ENCODE results near the gene UBASH3B.

Gene UBASH3B

DNA sequence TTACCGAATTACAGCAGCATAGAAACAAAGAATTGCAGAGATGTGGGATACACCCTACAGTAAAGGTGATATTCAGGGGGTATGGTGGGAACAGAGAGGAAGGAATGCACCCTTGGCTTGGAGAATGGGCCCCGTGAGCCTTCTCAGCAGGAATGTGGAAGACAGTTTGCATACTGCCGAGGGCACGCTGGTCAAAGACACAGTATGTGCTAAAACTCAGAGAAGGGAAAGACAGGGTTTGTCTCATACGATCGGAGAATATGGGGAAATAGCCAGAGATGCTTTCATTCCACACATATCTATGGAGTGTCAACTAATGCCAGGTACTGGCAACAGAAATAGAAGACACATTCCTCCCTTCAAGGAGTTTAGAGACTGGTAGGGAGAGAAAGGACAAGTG lies 36.9 kb downstream of the UBASH3B start:
- TF ChIP-seq, protein P1, sequence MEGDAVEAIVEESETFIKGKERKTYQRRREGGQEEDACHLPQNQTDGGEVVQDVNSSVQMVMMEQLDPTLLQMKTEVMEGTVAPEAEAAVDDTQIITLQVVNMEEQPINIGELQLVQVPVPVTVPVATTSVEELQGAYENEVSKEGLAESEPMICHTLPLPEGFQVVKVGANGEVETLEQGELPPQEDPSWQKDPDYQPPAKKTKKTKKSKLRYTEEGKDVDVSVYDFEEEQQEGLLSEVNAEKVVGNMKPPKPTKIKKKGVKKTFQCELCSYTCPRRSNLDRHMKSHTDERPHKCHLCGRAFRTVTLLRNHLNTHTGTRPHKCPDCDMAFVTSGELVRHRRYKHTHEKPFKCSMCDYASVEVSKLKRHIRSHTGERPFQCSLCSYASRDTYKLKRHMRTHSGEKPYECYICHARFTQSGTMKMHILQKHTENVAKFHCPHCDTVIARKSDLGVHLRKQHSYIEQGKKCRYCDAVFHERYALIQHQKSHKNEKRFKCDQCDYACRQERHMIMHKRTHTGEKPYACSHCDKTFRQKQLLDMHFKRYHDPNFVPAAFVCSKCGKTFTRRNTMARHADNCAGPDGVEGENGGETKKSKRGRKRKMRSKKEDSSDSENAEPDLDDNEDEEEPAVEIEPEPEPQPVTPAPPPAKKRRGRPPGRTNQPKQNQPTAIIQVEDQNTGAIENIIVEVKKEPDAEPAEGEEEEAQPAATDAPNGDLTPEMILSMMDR (IDR thresholded peaks at IDR 0.05): no peak
- no peak overlapping the region for H3K9ac ChIP-seq
- H3K9me3 ChIP-seq (ENCODE audit: control insufficient read depth, low read length): no peaks in the 10 kb centered on the region
- no peaks in the 10 kb centered on the region for H3K27me3 ChIP-seq (ENCODE audit: control insufficient read depth, insufficient read depth, low read length)
- no peak overlapping the region for H3K4me2 ChIP-seq (ENCODE audit: low read length)
- no peaks in the 10 kb centered on the region for H3K4me1 ChIP-seq
- no peak overlapping the region for H2AFZ ChIP-seq
- H3K36me3 ChIP-seq (ENCODE audit: control insufficient read depth, insufficient read depth, low read length): no peaks in the 10 kb centered on the region
- no peak overlapping the region for H3K27ac ChIP-seq
- no peak overlapping the region for H3K4me3 ChIP-seq (ENCODE audit: low read depth, low read length)
- H3K79me2 ChIP-seq: no peaks in the 10 kb centered on the region

DNA sequence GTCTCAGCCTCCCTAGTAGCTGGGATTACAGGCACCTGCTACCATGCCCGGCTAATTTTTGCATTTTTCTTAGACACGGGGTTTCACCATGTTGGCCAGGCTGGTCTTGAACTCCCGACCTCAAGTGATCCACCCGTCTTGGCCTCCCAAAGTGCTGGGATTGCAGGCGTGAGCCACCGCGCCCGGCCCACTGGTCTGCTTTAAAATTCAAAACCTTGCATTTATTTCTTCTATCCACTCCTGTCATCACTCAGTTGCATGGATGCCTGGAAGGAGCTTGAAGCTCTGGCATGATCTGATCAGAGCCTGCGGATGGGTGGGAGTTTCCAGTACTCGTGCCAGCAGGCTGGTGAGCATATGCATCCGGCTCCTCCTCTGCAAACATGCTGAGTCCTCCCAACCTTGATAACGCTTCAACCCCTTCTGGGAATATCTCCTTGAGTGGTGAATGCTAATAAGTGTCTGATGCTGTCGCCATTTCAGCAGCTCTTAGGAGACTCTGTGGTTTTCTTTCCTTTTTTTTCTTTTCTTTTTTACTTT lies 39.6 kb downstream of the UBASH3B start:
- Histone ChIP-seq H2AFZ (no peak overlapping the region), H3K79me2 (no peaks in the 10 kb centered on the region), H3K9me3 (ENCODE audit: control insufficient read depth, low read length) (no peaks in the 10 kb centered on the region), H3K27ac (no peak overlapping the region), H3K4me2 (ENCODE audit: low read length) (no peak overlapping the region), H3K4me3 (ENCODE audit: low read depth, low read length) (no peak overlapping the region), H3K9ac (no peak overlapping the region), H3K4me1 (no peaks in the 10 kb centered on the region), H3K36me3 (ENCODE audit: control insufficient read depth, insufficient read depth, low read length) (no peaks in the 10 kb centered on the region), H3K27me3 (ENCODE audit: control insufficient read depth, insufficient read depth, low read length) (no peaks in the 10 kb centered on the region)
- TF ChIP-seq, protein P1 (IDR thresholded peaks at IDR 0.05): no peak

DNA sequence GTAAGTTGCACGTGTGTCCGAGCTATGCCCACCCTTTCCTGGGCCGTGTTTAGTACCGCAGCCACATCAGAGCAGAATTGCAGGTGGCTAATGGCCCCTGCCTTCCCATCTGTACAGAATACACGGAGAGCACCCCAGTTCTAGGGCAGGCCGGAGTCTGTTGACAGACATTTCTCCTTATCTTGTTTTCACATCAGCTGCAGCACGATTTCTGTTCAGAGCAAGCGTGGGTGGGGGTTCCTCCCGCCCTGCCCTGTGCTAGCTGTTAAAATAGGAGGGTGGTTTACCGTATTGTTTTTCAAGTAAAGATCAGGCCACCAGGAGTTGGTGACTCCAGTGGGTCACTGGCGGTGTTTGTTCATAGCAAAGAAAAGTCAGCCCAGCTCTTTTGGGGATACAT lies 41.1 kb downstream of the UBASH3B start:
- no peak overlapping the region for H2AFZ ChIP-seq
- no peak overlapping the region for H3K4me3 ChIP-seq (ENCODE audit: low read depth, low read length)
- no peaks in the 10 kb centered on the region for H3K36me3 ChIP-seq (ENCODE audit: control insufficient read depth, insufficient read depth, low read length)
- no peak overlapping the region for H3K9ac ChIP-seq
- H3K4me1 ChIP-seq: no peaks in the 10 kb centered on the region
- H3K9me3 ChIP-seq (ENCODE audit: control insufficient read depth, low read length): no peaks in the 10 kb centered on the region
- TF ChIP-seq, protein P1 (IDR thresholded peaks at IDR 0.05): no peak
- no peak overlapping the region for H3K27ac ChIP-seq
- no peaks in the 10 kb centered on the region for H3K27me3 ChIP-seq (ENCODE audit: control insufficient read depth, insufficient read depth, low read length)
- H3K79me2 ChIP-seq: no peaks in the 10 kb centered on the region
- no peak overlapping the region for H3K4me2 ChIP-seq (ENCODE audit: low read length)

DNA sequence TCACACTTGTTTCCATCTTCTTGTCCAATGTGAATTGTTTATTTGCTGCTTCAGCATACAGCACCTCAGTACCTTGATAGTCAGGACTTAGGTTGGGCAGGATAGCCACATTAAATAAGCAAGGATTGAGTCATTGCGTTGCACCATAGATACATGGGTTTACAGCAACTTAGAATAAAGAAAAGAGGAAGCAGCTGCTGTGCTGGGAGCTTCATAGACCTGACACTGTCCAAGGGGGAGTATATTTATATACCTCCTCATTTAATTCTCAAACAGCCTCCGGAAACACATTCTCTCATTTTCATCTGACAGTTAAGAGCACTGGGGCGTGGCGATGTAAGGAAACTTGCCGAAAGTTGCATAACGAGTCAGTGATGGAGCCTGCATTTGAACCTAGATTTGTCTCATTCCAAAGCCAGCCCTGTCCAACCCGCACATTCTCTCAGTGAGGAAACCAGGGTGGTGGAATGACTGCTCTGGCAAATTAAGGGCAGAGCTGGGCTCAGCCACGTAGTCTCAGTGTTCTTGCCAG lies 42.2 kb downstream of the UBASH3B start:
- Histone ChIP-seq H3K4me1 (no peaks in the 10 kb centered on the region), H3K9ac (no peak overlapping the region), H3K27ac (no peak overlapping the region), H3K27me3 (ENCODE audit: control insufficient read depth, insufficient read depth, low read length) (no peaks in the 10 kb centered on the region), H3K4me3 (ENCODE audit: low read depth, low read length) (no peak overlapping the region), H3K9me3 (ENCODE audit: control insufficient read depth, low read length) (no peaks in the 10 kb centered on the region), H3K79me2 (no peaks in the 10 kb centered on the region), H3K36me3 (ENCODE audit: control insufficient read depth, insufficient read depth, low read length) (no peaks in the 10 kb centered on the region), H2AFZ (no peak overlapping the region), H3K4me2 (ENCODE audit: low read length) (no peak overlapping the region)
- TF ChIP-seq, protein P1 (IDR thresholded peaks at IDR 0.05): no peak

DNA sequence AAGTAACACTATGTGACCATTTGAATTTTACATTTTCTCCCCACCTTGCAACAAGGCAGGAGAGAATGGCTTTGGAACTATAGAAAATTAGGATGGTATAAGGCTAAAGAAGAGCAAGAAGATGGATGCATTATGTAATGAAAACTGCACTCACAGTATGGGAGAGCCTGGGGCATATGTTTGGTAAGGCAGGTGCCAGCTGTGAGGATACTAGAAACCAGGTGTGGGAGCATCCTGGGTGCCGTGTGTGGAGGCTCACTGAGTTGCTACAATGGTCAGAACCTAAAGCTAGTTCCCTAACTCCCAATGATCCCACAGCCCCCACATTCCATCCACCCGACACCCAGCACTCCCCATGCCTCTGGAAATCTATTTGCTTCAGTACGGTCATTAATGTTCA lies 42.9 kb downstream of the UBASH3B start:
- Histone ChIP-seq H3K27me3 (ENCODE audit: control insufficient read depth, insufficient read depth, low read length) (no peaks in the 10 kb centered on the region), H3K4me1 (no peaks in the 10 kb centered on the region), H3K36me3 (ENCODE audit: control insufficient read depth, insufficient read depth, low read length) (no peaks in the 10 kb centered on the region), H3K27ac (no peak overlapping the region), H3K79me2 (no peaks in the 10 kb centered on the region), H2AFZ (no peak overlapping the region), H3K9ac (no peak overlapping the region), H3K4me2 (ENCODE audit: low read length) (no peak overlapping the region), H3K9me3 (ENCODE audit: control insufficient read depth, low read length) (no peaks in the 10 kb centered on the region), H3K4me3 (ENCODE audit: low read depth, low read length) (no peak overlapping the region)
- TF ChIP-seq, protein P1 (IDR thresholded peaks at IDR 0.05): no peak

All from parathyroid adenoma (tissue), 2 donors.